ENCODE measurements around the gene POC1A. TPM values are rescaled to one million over a fixed set of nuclear protein-coding genes. Genes with fewer than 3 reads are reported as not detected.

POC1A gene
- total RNA-seq, 1 donor from 2014 or later: 2.5 TPM

GRCh38 chr3:52026041-52026440, 128.2 kb downstream of the POC1A start:
- no peak for DNase-seq (ENCODE audit: low read depth)

GRCh38 chr3:52025453-52025852, 128.8 kb downstream of the POC1A start:
- no peak for DNase-seq (ENCODE audit: low read depth)

Other genes starting within 250 kb of the POC1A start
- 17.1 and 37.5 TPM in 2 replicates for gene RRP9, start 212.5 kb downstream of the POC1A start, total RNA-seq
- gene PARP3, start 212.1 kb downstream of the POC1A start, total RNA-seq: 49.8 and 58.4 TPM in 2 replicates
- not detected in 2 replicates for gene GPR62, start 199.0 kb downstream of the POC1A start, total RNA-seq
- gene PCBP4, start 187.0 kb downstream of the POC1A start, total RNA-seq: 51.7 and 69.4 TPM in 2 replicates
- 22.2 and 22.7 TPM in 2 replicates for gene ABHD14B, start 180.4 kb downstream of the POC1A start, total RNA-seq
- 8.7 and 16.3 TPM in 2 replicates for gene ABHD14A, start 179.4 kb downstream of the POC1A start, total RNA-seq
- gene ACY1, start 170.9 kb downstream of the POC1A start, total RNA-seq: 53.1 and 140 TPM in 2 replicates
- 846 and 1,109 TPM in 2 replicates for gene RPL29, start 158.5 kb downstream of the POC1A start, total RNA-seq
- gene DUSP7, start 97.9 kb downstream of the POC1A start, total RNA-seq: 6.2 and 8.2 TPM in 2 replicates
- gene ALAS1, start 43.7 kb upstream of the POC1A start, total RNA-seq: 43.9 and 48.3 TPM in 2 replicates
- not detected in 2 replicates for gene TLR9, start 71.2 kb upstream of the POC1A start, total RNA-seq
- 95.2 and 174 TPM in 2 replicates for gene TWF2, start 84.7 kb upstream of the POC1A start, total RNA-seq
- 14.8 and 18.3 TPM in 2 replicates for gene PPM1M, start 91.3 kb upstream of the POC1A start, total RNA-seq
- gene WDR82, start 124.2 kb upstream of the POC1A start, total RNA-seq: 73.5 and 90.8 TPM in 2 replicates
- 4.2 and 11.3 TPM in 2 replicates for gene GLYCTK, start 133.4 kb upstream of the POC1A start, total RNA-seq
- 0.35 and 2.3 TPM in 2 replicates for gene DNAH1, start 161.9 kb upstream of the POC1A start, total RNA-seq

All from renal cortical epithelial cell (primary cell).